SH-SY5Y (cell line): Measurements from ENCODE around the gene CHMP5.

Source experiments
- GATA2 ChIP-seq: IDR thresholded peaks from 2 replicates; pipeline ENCODE4 v1.6.1; 2011; ENCODE audit warnings: mild to moderate bottlenecking, low read depth, low read length
- GATA3 ChIP-seq: IDR thresholded peaks from 2 replicates; pipeline ENCODE4 v1.6.1; 2011; ENCODE audit warnings: low read depth, mild to moderate bottlenecking, low read length, moderate library complexity

CHMP5 gene

DNA sequence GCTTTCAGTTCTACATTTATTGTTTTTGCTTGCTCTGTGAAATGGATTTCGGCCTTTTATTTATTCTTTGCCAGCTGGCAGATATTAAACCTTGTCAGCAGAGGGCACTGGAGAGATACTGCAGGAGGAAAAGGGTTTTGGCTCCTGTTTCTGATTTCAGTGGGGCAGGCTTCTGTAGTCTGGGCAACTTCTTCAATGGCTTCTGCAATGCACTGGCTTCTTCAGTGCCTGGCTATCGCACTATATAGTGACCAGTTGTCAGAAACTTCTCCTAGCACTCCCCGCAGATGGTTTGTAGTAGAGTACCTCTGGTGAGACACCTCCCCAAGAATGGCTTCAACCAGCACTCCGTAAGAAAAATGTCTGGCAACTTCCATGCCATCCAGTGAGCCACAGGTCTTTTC is 22.2 kb downstream of the CHMP5 start:
- TF ChIP-seq GATA2 (no peak), GATA3 (no peak)

DNA sequence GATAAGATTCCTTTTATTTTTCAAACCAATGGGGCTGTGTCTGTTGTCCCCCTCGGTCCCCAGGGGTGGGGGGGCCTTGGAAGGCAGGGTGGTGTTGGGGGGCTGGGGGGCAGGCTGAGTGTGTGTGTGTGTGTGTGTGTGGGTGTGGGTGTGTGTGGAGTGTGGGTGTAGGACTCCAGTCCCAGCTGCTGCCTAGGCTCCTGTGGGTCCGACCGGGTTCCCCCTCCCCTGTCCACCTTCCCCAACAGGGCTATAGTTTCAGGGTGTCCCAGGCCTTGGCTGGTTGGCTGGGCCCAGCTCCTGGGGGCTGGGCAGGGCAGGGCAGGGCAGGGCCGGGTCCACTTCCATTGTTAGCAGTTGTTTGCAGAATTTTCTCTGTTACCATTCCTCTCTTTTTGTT is 23.4 kb downstream of the CHMP5 start:
- TF ChIP-seq GATA3, result no peak
- no peak for TF ChIP-seq GATA2

DNA sequence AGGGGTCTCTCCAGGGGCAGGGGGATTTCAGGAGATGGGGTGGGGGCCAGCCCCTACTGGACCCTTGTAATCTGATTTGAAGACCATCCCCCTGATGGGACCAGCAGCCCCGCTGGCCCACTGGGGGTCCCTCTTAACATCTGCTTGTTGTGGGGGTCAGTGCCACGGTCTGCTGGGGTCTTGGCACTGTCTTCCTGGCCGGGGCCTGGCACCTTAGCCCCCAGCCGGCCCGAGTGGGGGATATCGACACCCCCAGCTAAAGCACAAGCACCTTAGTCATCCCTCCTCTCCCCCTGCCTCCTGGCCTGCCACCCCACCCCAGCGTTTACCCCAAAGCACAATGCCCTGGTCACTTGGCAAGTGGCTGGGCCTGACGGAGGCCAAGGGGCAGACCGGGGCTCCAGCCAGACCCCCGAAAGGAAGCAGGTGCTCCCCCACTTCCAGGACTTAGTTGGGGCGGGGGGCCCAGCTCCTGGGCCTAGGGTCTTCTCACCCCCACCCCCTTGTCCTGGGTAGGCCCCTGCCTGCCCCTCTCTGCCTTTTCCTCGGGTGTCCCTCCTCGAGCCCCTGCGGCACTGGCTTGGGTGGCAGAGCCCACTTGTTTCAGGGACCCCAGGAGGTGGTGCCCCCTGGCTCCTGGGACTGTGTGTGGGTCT is 24.1 kb downstream of the CHMP5 start:
- TF ChIP-seq GATA3, result no peak
- TF ChIP-seq GATA2, result no peak

DNA sequence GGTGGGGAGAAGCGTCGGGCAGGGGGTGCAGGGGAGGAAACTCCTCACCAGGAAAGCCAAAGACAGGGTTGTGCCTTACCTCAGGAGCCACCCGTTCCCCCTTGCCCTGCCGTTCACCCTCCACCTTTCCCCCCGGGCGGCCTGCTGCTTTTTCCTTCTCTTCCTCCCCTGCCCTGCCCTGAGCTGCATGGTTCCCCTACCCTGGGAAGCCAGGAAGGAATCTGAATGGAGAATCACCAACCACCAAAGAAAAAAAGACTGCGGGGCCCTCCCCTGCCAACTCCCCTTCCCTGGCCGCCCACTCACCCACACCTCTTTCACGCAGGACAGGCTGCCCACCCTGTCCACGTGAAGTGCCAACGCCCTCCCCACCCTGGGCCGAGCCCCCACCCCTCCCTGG is 24.6 kb downstream of the CHMP5 start:
- no peak for TF ChIP-seq GATA3
- no peak for TF ChIP-seq GATA2

DNA sequence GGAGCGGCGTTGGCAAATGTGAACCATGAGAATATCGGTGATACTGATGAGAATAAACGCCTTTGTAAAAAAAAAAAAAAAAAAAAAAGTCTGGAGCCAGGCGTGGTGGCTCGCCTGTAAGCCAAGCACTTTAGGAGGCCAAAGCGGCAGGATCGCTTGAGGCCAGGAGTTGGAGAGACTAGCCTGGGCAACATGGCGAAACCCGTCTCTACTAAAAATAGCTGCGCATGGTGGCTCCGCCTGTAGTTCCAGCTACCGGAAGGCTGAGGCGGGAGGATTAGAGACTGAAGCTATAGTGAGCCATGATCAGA is 25.0 kb downstream of the CHMP5 start:
- TF ChIP-seq GATA3 (no peak), GATA2 (no peak)

DNA sequence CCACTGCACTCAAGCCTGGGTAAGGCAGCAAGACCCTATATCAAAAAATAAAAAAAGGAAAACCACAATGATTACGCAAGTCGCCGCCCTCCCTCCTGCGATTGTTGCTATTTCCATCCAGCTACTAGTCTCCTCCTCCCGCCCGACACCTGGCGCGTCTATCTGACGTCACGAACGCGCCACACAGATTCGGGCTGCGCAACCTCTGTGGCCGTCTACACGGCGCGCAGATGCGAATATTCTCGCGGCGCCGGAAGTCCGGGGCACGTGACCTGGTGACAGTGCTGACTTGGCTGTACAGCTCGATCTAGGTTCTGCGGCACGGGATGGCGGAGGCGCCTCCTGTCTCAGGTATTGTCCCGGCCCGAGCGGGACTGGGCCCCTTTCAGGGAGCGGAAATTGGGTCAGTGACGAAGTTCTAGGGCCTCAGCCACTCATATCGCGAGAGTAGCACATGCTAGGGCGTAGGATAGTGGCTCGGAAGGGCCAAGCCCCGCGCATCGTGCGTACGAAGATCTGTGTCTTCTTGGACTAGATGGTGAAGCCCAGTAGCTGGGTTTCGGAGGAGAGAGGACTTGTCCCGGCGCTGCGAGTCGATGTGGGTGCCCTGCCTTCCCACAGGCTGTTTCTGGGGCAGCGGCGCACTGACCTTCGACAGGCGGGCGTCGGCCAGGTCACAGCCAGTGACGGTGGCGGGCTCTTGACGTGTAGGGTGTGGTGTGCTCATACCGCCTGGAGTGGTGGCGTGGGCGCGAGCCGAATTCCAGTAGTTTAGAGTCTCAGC is 25.6 kb downstream of the CHMP5 start, which contains the start of gene NFX1:
Gene NFX1 (plus strand): TSS at position 270 of the 784 bp plus-strand sequence. CDS start 57 bp downstream, at position 327.
- TF ChIP-seq GATA2 (peak; percentile 44; the same call in 1 of the 2 replicates), GATA3 (no peak)

DNA sequence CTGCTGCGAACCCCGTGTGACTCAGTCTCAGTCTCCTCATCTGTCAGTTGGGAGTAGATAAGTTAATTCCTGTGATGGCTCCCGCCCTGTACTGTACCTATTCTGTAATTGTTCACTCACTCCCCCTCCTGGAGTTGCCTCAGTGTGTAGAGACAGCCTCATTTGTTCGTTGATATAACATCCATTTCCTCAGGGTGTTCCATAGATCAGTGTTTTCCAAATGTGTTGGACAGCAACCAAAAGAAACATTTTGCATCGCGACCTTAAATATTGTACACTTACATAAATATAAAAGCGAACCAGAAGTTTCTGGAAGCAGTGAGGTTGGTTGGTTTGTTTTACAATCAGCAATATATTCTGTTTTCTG is 26.2 kb downstream of the CHMP5 start:
- TF ChIP-seq GATA2, result no peak
- TF ChIP-seq GATA3, result no peak

DNA sequence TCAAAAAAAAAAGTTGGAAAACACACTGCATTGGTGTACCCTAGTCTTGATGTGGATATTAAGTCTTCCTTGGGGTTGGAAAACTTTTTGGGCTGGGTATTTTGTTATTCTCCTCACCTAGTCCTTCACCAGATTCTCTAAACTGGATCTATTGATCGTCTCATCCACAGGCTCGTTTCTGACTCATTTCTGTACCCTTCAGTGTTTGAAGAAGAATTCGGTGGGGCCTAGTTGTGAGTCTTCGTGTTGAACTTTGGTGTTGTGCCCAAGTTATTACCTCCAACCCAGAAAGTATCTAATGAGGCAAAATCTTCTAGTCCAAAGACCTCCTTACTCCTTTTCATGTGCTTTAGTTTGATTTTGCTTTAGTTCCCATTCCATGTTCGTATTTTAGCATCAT is 27.1 kb downstream of the CHMP5 start:
- TF ChIP-seq GATA3 (no peak), GATA2 (no peak)

DNA sequence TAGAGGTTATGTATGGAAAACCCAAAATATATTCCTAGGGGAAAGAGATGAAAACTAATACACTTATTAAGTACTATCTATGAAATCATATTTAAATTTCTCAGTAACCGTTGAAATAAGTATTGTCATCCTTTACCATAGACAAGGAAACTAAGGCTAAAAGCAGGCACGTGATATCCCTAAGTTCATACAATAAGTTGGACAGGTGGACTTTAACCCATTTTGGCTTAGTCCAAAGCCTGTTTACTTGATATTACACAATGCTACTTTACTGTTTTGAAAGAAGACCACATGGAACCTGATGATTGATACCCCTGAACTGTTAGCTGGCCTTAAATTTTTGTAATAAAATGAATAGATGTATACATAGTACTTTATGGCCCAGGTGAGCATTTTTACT is 28.9 kb downstream of the CHMP5 start:
- TF ChIP-seq GATA2 (no peak), GATA3 (no peak)

DNA sequence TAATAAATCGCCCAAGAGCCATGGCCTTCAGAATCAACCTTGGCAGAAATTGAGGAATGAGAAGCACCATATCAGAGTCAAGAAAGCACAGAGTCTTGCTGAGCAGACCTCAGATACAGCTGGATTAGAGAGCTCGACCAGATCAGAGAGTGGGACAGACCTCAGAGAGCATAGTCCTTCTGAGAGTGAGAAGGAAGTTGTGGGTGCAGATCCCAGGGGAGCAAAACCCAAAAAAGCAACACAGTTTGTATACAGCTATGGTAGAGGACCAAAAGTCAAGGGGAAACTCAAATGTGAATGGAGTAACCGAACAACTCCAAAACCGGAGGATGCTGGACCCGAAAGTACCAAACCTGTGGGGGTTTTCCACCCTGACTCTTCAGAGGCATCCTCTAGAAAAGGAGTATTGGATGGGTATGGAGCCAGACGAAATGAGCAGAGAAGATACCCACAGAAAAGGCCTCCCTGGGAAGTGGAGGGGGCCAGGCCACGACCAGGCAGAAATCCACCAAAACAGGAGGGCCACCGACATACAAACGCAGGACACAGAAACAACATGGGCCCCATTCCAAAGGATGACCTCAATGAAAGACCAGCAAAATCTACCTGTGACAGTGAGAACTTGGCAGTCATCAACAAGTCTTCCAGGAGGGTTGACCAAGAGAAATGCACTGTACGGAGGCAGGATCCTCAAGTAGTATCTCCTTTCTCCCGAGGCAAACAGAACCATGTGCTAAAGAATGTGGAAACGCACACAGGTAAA is 30.0 kb downstream of the CHMP5 start:
- TF ChIP-seq GATA2 (no peak), GATA3 (no peak)

DNA sequence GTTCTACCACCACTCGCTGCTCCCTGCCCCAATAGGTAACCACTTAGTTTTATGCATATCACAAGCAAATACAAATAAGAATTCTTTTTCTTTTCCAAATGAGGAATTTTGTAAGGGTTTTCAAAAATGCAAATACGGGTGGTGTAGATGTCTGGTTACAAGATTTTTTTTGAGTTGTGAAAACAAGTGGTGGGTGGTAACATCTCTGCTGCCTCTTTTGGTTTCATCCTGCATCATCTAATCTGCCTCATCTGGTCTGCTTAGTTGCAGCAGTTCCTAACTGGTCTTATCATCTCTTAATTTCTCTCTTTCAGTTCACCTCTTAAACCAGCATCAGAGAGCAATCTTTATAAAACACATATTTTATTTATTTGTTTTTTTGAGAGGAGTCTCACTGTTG is 30.7 kb downstream of the CHMP5 start:
- TF ChIP-seq GATA2 (no peak), GATA3 (no peak)

DNA sequence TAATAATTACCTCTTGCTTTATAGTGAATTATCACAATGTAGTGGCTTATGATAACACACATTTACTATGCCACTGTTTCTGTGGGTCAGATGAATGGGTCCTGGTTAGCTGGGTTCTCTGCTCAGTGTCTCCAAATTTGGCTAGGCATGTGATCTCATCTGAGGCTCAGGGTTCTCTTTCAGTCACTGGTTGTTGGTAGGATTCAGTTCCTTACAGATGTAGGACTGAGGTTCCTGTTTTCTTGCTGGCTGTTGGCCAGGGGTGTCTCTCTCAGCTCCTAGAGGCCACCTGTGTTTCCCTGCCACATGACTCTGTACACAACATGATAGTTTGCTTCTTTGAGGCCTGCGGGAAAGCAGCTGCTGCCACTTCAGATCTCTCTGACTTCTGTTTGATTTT is 32.6 kb downstream of the CHMP5 start:
- TF ChIP-seq GATA3, result no peak
- TF ChIP-seq GATA2, result no peak

DNA sequence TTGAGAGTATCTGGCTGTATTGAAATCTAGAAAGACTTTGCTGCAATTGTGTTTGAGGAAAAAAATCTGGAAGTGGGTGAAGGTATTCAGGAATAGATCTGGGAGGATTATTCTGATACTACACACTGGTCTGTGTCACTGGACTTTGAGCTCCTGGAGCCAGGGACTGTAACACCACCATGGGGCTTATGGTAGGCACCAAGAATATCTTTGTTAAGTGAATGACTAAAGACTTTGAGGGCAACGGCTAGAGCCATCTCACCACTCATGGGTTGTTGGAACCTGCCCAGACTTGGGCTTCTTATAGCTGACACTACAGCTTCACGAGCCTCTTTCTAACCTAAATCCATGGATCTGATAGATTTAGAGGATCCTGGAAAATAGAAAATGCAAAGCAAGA is 35.7 kb downstream of the CHMP5 start:
- TF ChIP-seq GATA2 (no peak), GATA3 (no peak)

DNA sequence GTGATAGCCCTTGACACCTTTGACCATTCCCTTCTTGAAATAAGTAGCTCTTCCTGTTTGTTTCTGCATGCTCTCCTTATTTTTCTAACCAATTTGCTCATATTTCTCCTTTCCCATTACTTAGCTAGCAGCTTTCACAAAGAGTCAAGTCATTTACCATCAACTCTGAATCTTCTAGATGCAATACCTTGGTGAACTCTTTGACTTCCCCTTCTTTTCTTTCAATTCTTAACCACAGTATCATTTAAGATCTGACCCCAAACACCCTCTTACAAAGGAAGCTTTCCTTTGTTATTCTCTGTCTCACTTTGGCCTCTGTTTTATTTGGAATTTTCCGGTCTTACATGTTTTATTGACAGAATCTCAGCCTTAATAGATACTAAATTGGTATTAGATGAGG is 39.5 kb downstream of the CHMP5 start:
- no peak for TF ChIP-seq GATA2
- no peak for TF ChIP-seq GATA3

DNA sequence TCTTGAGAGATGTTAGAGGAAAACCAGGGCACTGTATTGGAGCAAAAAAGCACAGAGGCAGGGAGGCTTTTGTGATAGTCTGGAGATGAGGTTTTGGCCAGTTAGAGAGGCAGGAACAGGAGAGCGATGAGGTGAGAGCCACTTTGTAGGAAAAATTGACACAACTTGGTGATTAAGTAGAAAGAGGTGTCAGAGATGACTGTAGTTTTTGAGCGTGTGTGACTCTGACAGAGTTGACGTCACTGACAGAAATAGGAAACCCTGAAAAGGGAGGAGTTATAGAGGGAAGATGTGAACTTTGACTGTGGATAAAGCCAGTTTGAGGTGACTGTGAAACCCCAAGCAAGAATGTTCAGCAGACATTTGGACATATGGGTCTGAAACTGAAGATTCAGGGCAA is 41.2 kb downstream of the CHMP5 start:
- TF ChIP-seq GATA3 (no peak), GATA2 (no peak)
